HG03460 (cell line): ENCODE data around the gene ATXN1.
"Not testable (repeated sequence)": the region's sequence is repeated elsewhere in the genome, so short reads cannot be mapped to it uniquely, and the experiment has no call there.

Source experiments
- ATAC-seq: cut with Tn5 transposase; IDR thresholded peaks from one replicate; pipeline ENCODE4 v1.9.1; 2021; ENCODE audit not compliant: unreplicated experiment

ATXN1 gene

DNA sequence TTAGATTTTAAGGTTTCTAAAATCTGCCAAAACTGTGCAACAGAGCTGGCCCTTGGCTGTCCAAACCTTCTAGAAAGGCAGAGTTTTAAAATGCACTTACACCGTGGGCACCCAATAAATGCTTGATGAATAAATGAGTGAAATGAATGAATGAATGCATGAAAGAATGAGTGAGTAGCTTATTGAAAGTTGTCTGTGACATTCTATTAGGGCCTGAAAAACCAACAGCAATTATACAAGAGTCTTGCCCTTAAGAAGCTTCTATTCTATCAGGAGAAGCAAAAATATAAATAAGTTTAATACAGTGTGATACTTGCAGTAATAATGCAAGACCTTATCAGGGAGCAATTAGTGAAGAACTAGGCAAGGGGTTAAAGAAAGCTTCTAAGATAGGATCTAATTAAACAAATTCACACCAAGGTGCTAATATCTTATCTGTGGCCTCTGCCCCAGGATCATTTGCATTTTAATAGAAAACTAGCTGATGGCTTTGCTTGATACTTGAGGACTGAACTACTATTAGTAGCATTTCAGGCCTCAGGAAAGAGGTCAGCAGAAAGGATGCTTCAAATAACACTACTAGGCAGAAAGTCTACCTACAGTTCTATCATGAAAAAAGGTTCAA is 292.2 kb downstream of the ATXN1 start:
- ATAC-seq = no peak

DNA sequence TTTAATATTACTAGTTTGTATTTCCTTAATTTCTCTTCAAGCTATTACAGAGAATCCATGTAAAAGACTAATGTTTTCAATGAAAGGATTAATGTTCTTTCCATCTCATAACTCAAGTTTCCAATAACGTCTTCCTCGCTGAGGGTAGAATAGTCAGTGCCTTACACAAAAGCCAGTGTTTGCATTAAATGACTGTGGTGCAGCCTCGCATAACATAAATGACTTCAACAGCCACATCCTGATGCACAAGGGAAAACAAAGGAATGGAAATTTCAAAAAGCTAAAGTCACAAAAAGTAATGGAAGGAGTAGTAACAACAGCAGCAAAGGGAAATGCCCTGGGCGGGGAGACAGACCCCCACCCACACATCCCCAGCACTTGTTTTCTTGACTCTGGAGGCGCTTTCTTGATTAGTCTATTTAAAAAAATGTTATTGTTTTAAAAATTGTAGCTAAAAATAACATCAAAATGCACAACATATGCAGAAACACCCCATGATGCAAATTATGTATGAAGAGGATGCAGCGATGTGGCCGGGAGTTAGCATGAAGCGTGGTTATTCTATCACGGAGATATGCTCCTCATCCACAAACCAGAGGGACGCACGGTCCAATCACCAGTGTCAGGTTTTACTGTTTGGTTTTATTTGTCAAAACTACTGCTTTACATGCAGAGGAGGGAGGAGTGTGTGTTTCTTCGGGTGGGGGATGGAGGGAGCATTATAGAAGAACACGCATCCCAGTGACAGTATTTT is 294.3 kb downstream of the ATXN1 start:
- ATAC-seq = no peak

DNA sequence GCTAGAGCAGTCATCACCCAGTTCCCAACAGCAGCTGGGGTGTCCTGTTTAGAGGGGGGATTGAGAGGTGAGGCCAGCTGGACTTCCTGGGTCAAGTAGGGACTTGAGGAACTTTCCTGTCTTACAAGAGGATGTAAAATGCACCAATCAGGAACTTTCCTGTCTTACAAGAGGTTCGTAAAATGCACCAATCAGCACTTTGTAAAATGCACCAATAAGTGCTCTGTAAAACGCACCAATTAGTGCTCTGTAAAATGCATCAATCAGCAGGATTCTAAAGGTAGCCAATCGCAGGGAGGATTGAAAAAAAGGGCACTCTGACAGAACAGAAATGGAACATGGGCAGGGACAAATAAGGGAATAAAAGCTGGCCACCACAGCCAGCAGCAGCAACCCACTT is 297.2 kb downstream of the ATXN1 start:
- no peak for ATAC-seq

GRCh38 chr6:16463246-16463645 is 298.0 kb downstream of the ATXN1 start:
- not testable (repeated sequence) for ATAC-seq

DNA sequence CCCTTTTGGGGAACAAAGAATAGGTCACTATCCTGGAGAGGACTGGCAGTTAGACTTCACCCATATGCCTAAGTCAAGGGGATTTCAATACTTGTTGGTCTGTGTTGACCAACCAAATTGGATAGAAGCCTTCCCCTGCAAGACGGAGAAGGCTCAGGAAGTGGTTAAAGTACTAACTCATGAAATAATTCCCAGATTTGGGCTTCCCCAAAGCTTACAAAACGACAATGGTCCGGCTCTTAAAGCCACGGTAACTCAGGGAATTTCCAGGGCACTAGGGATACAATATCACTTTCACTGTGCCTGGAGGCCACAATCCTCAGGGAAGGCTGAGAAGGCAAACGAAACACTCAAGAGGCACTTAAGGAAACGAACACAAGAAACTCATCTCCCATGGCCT is 299.8 kb downstream of the ATXN1 start:
- no peak for ATAC-seq

DNA sequence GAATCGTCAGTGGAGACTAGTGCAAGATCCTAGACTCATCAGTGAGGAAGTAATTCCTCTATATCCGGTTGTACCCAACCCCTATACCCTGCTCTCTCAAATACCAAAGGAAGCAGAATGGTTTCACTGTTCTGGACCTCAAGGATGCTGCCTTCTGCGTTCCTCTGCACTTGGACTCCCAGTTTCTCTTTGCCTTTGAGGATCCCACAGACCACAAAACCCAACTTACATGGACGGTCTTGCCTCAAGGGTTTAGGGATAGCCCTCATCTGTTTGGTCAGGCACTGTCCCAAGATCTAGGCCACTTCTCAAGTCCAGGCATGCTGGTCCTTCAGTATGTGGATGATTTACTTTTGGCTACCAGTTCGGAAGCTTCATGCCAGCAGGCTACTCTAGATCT is 301.8 kb downstream of the ATXN1 start:
- ATAC-seq = not testable (repeated sequence)

DNA sequence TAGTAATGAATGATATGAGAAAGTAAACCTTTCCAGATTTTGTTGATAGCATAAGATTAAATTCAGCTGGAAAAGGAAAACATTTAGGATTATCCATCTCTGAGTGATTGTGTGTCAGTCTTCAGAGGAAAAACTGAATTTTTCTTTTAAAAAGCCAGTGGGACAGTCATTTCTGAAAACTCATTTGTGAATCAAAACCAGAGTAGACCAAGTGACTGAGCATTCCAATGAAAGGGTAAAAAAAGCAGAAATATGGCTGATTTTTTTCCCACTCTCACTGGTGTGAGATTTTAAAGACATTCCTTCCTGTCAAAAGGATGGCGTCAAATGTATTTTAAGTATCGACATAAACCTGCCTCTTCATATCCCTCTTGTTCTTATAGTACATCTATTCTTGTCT is 308.9 kb downstream of the ATXN1 start:
- no peak for ATAC-seq

GRCh38 chr6:16450821-16451220 is 310.4 kb downstream of the ATXN1 start:
- no peak for ATAC-seq

GRCh38 chr6:16450285-16450684 is 311.0 kb downstream of the ATXN1 start:
- no peak for ATAC-seq

- ATAC-seq = no peak
These were observed 315.0 kb downstream of the ATXN1 start for GRCh38 chr6:16446273-16446672.

- ATAC-seq = no peak
These were observed 319.2 kb downstream of the ATXN1 start for GRCh38 chr6:16442031-16442430.

DNA sequence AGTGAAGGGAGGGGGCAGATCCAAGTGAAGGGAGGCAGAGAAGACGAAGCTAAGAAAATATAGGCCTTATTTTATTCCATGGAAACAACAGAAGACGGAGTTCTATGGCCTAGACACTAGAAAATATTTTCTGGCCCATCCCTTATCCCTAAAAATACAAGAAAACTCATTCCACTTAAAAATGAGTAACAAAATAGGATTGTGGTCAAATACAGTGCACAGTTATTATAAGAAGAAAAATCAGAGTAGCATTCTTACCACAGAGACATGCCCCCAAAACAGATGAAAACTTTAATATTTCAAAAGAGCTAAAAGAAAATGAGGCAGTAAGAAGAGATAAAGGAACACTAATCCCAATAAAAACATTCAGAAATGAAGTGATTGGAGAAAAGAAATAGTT is 320.0 kb downstream of the ATXN1 start:
- ATAC-seq = no peak

- ATAC-seq = no peak
These were observed 320.5 kb downstream of the ATXN1 start for GRCh38 chr6:16440636-16441212.

DNA sequence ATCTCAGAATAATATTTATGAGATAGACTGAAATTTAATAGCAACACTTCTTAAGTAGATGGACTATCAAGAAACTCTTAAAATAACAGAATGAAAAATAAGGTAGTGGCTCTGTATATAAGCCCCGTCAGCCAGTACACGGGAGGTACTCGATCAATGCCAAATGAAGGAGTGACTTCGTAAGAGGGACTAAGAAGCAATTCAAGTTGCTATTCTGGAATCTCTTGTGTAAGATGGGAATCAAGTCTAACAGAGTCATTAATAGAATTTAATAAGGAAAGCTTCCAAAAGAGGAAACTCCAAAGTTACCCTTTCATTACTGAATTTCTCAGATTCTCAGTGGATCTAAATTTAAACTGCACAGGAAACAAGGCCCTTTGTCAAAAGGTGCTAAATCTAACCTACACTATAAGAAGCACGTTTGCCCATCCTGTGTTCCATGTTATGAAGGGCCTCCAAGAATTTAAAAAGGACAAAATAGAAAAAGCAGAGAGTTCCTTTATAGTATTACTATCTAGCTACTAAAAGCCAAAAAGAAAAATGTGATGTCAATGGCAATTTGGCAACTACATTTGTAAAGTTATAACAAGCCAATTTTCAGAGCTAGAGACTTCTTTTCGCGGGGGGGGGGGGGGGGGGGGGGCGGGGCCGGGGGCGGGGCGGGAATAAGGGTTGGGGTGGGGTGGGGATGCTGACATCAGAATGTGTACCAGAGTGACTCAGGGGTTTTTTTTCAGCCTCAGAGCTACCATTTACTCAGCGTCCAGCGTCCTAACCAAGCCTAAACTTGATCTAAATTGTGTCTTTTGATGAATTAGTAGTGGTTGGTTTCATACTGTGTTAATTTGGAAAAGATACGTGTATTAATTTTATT is 322.3 kb downstream of the ATXN1 start:
- ATAC-seq = no peak

DNA sequence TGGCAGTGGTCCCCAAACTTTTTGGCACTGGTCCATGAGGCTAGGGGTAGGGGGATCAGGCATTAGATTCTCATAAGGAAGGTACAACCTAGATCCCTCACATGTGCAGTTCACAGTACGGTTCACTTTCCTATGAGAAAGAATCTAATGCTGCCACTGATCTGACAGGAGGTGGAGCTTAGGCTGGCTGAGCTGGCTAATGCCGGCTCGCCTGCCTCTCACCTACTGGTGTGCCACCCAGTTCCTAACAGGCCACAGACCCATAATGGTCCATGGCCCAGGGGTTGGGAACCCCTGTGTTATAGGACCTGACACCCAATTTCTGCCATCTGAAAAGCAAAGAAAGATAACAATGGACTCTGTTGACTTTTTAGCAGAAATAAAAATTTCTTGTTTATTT is 323.3 kb downstream of the ATXN1 start:
- no peak for ATAC-seq

DNA sequence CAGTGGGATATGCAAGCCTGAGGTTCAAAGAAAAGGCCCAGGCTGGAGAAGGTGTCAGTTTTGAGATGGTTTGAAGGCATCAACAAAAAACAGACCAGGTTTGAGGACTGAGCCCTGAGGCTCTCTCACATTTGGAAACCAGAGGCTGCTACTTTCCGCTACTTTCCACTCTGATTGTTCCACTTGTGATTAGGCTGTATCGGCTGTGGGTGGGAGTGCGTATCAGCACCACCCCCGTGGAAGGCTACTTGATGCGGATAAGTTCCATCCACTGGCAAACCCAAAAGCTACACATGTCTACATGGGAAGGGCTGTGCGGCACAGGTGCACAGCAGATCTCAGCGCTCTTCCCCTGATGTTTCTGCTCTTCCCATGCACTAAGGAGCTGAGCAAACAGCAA is 324.2 kb downstream of the ATXN1 start:
- no peak for ATAC-seq

DNA sequence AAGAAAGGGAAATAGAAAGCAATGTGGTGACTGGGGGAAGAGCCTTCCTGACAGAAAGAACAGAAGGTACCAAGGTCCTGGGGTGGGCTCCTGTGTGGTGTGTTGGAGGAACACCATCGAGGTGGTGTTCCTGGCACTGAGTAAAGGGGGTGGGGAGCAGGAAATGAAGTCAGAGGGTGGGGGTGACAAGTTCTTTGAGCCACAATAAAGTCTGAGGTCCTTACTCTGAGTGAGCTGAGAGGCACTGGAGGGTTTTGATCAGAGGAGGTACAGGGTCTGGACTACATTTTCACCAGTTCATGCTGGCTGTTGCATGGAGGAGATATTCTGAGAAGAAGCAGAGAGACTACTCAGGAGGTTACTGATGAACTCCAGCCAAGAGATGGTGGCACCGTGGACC is 324.7 kb downstream of the ATXN1 start:
- no peak for ATAC-seq

DNA sequence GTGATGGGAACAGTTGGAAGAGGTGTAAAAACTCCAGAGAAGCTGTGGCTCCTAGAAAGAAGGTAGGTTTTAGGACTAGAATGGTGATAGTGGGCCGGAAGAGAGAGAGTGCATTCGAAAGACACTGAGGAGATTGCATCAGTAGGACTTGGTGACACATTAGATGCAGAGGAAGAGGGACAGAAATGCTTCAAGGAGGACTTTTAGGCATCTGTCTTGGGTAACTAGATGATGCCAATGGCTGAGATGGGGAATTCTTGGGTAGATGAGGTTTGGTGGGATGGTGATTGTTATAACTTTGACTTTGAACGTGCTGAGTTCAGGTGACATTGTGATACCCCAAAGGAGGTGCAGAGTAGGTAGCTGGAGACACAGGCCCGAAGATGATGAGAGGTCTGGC is 326.4 kb downstream of the ATXN1 start:
- ATAC-seq = no peak

- no peak for ATAC-seq
These were observed 327.8 kb downstream of the ATXN1 start for GRCh38 chr6:16433338-16433890.

- peak; percentile 73 for ATAC-seq
These were observed 328.9 kb downstream of the ATXN1 start for GRCh38 chr6:16432075-16433032.
